ENCODE measurements around the gene NPTXR. TPM values are rescaled to one million over a fixed set of nuclear protein-coding genes. Genes with fewer than 3 reads are reported as not detected.

NPTXR gene
- total RNA-seq, 2 donors from 2014 or later: 2.1 to 2.5 TPM

DNA sequence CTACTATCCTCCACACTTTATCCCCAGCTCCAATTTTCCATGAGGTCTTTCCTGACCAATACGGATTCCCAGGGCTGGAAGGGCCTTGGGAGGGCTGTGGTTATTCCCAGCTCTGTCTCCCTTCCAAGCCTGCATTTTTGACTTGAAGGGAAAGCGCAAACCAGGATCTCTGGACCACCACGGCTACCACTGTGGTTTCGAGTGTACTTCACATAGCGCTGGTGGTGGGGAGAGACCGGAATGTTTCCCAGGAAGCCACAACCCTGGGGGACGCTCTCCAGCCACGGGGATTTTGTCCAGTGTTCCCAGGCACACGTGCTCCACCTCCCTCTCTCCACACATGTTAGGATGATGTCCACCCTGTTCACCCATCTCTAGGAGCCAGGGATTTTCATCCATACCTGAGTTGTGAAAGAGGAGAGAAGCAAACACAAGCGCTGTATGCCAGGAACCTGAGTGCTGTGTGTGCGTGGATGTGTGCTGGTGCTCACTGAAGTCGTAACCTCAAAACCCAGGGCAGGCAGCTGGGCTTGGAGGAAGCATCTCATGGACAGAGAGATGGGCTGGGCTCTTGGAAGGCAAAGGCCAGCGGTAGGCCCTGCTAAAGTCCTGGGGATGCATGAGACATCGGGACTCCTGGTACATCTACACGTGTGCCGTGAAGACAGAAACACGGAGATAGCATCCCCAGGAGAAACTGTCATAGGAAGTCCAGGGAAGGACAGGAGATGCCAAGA lies 1.3 kb upstream of the NPTXR start:
- no peaks in the 10 kb centered on the region for H3K36me3 ChIP-seq (ENCODE audit: control insufficient read depth, insufficient read depth, low read length)
- no peak overlapping the region for H3K27ac Mint-ChIP-seq
- H3K36me3 Mint-ChIP-seq (ENCODE audit: low read depth): no peaks in the 10 kb centered on the region
- H3K4me1 ChIP-seq (ENCODE audit: control insufficient read depth, insufficient read depth, low read length): no peaks in the 10 kb centered on the region
- no peak for DNase-seq
- H3K4me1 Mint-ChIP-seq: no peaks in the 10 kb centered on the region
- H3K9me3 Mint-ChIP-seq: no peaks in the 10 kb centered on the region
- H3K27ac ChIP-seq (ENCODE audit: low read depth, low read length): no peak overlapping the region
- no peak overlapping the region for H3K4me3 Mint-ChIP-seq
- TF ChIP-seq, protein P1, sequence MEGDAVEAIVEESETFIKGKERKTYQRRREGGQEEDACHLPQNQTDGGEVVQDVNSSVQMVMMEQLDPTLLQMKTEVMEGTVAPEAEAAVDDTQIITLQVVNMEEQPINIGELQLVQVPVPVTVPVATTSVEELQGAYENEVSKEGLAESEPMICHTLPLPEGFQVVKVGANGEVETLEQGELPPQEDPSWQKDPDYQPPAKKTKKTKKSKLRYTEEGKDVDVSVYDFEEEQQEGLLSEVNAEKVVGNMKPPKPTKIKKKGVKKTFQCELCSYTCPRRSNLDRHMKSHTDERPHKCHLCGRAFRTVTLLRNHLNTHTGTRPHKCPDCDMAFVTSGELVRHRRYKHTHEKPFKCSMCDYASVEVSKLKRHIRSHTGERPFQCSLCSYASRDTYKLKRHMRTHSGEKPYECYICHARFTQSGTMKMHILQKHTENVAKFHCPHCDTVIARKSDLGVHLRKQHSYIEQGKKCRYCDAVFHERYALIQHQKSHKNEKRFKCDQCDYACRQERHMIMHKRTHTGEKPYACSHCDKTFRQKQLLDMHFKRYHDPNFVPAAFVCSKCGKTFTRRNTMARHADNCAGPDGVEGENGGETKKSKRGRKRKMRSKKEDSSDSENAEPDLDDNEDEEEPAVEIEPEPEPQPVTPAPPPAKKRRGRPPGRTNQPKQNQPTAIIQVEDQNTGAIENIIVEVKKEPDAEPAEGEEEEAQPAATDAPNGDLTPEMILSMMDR (conservative IDR thresholded peaks at IDR 0.05): no peak
- 91 to 94% methylated on average over 16 to 17 of the region's 17 CpGs for WGBS, 2 experiments (ENCODE audit: insufficient coverage in 1 of 2, insufficient read length in 1 of 2)
- no peak overlapping the region for H3K9ac ChIP-seq (ENCODE audit: extremely low read depth, low read length, poor library complexity, severe bottlenecking)
- peaks cover 82% of the 10 kb centered on the region for H3K27me3 Mint-ChIP-seq (ENCODE audit: insufficient read depth)
- no peaks in the 10 kb centered on the region for H3K9me3 ChIP-seq (ENCODE audit: control insufficient read depth, low read length)
- peaks cover 57% of the 10 kb centered on the region for H3K27me3 ChIP-seq (ENCODE audit: control insufficient read depth, insufficient read depth, low read length, poor library complexity, severe bottlenecking)
- no peak overlapping the region for H3K4me3 ChIP-seq (ENCODE audit: low read length)

DNA sequence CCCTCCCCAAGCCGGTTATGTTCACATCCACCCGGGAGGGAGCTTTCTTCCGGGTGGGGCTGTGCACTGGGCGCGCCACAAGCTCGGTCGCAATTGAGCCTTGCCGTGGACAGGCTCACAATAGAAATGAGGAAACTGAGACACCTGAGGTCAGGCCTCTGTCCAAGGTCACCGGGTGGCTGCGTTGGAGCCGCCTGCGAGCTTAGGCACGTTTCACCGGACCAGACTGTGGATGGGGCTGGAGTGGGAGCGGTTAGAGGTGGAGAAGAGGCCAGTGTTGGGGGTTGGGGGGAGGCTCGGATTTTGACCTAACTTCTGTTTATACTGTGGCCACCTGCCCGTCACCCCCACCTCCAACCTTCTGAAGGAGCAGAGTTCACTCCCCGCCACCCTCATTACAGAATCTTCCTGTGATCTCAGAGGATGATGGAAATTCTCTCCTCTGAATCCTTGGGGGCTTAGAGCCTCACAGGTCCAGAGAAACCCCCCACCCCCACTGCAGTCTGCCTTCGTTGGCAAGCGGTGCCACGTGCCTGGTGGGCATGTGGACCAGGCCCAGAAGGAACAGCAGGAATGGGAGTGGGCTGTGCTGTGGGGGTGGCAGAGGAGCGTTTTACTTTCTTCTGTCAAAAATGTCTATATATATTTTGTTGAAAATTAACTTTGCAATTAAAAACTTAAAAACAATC lies 631 bp upstream of the NPTXR start:
- Histone ChIP-seq H3K36me3 (ENCODE audit: control insufficient read depth, insufficient read depth, low read length) (no peaks in the 10 kb centered on the region), H3K27me3 (ENCODE audit: control insufficient read depth, insufficient read depth, low read length, poor library complexity, severe bottlenecking) (peaks cover 61% of the 10 kb centered on the region), H3K27ac (ENCODE audit: low read depth, low read length) (no peak overlapping the region), H3K4me3 (ENCODE audit: low read length) (no peak overlapping the region), H3K9ac (ENCODE audit: extremely low read depth, low read length, poor library complexity, severe bottlenecking) (no peak overlapping the region), H3K9me3 (ENCODE audit: control insufficient read depth, low read length) (no peaks in the 10 kb centered on the region), H3K4me1 (ENCODE audit: control insufficient read depth, insufficient read depth, low read length) (no peaks in the 10 kb centered on the region)
- Mint-ChIP-seq H3K27me3 (ENCODE audit: insufficient read depth) (peaks cover 85% of the 10 kb centered on the region), H3K36me3 (ENCODE audit: low read depth) (no peaks in the 10 kb centered on the region), H3K4me1 (no peaks in the 10 kb centered on the region), H3K4me3 (peak overlapping the region; percentile 9), H3K9me3 (no peaks in the 10 kb centered on the region), H3K27ac (no peak overlapping the region)
- TF ChIP-seq, protein P1 (conservative IDR thresholded peaks at IDR 0.05): no peak
- DNase-seq: no peak
- 3 to 38% methylated on average over 7 to 21 of the region's 22 CpGs for WGBS, 2 experiments (ENCODE audit: insufficient coverage in 1 of 2, insufficient read length in 1 of 2)

DNA sequence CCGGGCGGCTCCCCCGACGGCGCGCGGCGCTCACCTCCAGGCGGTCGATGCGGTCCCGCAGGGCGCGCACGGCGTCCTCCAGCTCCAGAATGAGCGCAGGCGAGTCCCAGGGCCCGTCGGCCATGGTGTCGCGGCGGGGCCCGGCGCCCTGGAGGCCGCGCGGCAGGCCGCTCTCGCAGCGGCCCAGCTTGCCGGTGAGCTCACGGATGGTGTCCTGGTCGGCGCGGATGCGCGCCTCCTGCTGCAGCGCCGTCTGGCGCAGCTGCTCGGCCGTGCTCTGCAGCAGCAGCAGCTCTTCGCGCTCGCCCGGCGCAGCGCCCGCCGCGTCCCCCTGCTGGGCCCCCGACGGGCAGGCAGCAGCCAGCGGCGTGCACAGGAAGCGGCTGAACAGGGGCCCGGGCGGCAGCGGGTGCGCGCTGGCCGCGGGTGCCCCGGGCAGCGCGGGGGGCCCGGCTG lies 599 bp downstream of the NPTXR start:
- Histone ChIP-seq H3K9ac (ENCODE audit: extremely low read depth, low read length, poor library complexity, severe bottlenecking) (peak overlapping the region; percentile 15), H3K27ac (ENCODE audit: low read depth, low read length) (no peak overlapping the region), H3K9me3 (ENCODE audit: control insufficient read depth, low read length) (no peaks in the 10 kb centered on the region), H3K4me1 (ENCODE audit: control insufficient read depth, insufficient read depth, low read length) (no peaks in the 10 kb centered on the region), H3K27me3 (ENCODE audit: control insufficient read depth, insufficient read depth, low read length, poor library complexity, severe bottlenecking) (peaks cover 61% of the 10 kb centered on the region), H3K36me3 (ENCODE audit: control insufficient read depth, insufficient read depth, low read length) (no peaks in the 10 kb centered on the region), H3K4me3 (ENCODE audit: low read length) (peak overlapping the region; percentile 49)
- Mint-ChIP-seq H3K4me3 (peak overlapping the region; percentile 48), H3K27ac (no peak overlapping the region), H3K4me1 (no peaks in the 10 kb centered on the region), H3K9me3 (no peaks in the 10 kb centered on the region), H3K27me3 (ENCODE audit: insufficient read depth) (peaks cover 76% of the 10 kb centered on the region), H3K36me3 (ENCODE audit: low read depth) (no peaks in the 10 kb centered on the region)
- WGBS, 2 experiments (ENCODE audit: insufficient coverage in 1 of 2, insufficient read length in 1 of 2): 0 to 1% methylated on average over 13 to 68 of the region's 68 CpGs
- peak; percentile 78 for DNase-seq
- TF ChIP-seq, protein P1 (conservative IDR thresholded peaks at IDR 0.05): peak; percentile 60

Data from endodermal cell (in vitro differentiated cells).